GM19240 (cell line): Measurements from ENCODE around the gene ALOX5AP.
"Not testable (repeated sequence)": the region's sequence is repeated elsewhere in the genome, so short reads cannot be mapped to it uniquely, and the experiment has no call there.

ENCODE experiments used
- DNase-seq: peaks from one replicate; pipeline ENCODE4 v3.0.0; 2011; ENCODE audit warnings: low spot score; ENCODE audit not compliant: insufficient read length

ALOX5AP gene

DNA sequence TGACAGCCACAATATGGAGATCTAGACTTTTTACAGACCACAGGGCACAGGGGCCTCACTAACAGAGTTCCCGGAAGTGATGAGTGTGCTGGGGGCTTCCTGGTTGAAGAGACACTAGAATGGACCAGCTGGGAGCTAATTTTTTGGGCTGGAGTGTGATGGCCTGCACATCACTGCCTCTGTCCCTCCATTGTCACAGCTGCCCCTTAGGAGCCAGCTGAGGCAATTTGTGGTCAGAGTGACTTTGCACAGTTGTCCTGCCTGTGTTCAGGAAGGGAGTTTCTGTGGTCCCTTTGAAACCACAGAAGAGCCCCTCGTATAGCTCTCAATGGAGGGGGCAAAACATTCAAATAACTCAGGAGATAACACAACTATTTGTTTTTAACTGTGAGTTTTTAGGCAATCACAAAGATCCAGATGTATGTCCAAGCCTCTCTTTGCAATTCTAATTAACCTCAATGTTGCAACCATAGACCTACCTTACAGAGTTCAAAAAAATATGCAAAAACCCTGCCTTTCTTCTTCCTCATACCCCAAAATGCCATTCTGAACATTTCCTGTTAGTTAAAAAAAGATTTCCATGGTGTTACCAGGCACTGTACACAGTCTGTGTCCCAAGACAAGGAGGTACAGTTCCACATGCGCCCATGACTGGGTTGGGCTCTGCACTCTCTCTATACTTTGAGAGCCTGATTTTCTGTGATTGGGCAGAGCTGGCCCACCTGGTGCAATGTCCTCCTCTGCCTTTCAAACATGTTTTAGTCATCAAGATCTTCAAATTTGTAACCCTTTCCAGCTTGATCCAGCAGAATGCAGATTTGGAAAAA lies 2.4 kb downstream of the ALOX5AP start:
- no peak for DNase-seq

DNA sequence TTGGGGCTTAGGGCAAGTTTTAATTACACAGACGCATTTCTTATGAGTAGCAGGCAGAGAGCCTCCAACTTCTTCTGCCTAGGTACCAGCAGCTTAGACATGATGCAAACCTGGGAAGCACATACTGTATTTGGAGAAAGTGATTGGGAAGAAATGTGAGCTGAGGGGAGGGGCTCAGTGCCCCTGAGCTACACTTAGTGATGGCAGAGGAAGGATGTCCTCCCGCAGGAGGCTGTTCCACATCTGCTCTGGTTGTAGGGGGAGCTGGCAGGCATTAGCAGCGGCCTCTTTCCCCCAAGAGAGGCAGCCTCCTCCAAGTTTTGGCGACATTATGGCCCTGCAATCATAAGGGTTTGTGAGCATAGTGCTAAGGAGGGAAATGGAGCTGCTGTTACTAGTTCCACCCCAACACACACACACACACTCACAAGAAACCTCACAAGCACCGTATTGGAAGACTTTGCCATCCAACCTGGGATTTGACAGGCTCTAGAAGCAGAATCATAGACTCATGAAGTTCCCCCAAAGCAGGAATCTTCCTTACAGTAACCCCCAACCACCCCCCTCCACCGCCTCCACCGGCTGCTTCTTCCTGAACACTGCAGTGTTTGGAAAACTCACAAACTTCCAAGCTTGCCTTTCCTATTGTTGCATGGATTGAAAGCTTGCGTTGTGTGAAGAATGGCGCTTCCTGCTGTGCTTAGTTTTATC lies 3.3 kb downstream of the ALOX5AP start:
- no peak for DNase-seq

DNA sequence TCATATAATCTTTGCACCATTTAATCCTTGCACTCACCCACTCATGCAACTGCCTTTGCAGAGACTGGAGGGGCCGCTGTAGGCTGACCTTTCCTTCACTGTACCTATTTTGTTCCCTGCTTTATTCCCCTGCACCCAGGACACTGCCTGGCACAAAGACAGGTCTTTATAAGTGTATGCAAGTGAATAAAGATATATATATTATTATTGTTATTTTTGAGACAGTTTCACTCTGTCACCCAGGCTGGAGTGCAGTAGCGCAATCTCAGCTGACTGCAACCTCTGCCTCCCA lies 3.8 kb downstream of the ALOX5AP start:
- no peak for DNase-seq

DNA sequence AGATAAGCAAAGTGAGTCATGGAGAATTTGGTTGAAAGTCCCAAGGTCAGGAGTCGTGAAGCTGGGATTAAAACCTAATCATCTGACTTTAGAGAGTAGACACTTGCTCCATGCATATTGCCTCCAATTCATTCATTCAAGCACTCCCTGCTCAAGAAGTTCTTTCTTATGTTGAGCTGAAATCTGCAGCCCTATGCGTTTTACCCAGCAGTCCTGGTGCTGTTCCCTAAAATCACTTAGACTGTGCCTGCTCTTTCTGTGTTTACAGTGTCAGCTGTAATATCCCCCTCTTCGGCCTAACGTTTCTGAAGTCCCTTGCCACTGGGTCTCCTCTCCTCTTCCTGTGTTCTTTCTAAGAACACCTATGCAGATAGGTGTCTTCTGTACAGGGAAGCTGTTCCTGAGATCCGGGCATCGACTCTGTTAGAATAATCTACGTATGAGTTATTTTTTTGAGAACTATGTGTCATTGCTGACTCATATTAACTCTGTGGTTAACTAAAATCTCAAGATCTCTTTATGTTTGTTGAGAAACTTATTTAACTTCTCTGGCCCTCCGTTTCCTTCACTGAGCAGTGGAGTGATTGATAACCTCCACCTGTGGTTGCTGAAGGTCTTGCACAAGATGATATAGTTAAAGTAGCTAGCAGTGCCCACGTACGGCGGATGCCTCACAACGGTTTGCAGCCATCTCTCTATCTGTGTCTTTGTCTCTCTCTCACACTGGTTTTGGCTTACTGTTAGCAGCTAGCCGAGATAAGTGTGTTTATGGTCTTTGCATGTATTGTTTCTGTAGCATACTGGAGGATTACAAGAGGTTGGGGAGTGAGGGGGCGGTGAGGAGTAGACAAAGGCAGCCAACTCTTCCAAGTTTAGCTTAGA lies 4.7 kb downstream of the ALOX5AP start:
- no peak for DNase-seq

DNA sequence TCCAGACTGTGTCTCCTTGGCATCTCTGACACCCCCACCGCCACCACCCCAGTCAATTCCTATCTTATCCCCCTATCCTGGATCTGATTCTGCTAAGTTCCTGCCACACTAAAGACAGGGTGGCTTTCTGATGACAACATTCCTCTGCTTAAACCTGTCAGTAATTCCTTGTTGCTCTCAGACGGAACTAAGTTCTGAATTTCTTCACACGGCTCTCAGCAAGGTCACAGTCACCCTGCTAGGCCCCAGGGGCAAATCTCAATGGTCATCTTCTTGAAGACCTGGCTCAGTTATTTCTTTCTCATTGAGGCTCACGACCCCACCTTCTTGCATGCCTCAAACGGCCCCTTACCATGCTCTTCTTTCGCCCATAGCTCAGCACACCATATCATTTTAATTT lies 7.6 kb downstream of the ALOX5AP start:
- DNase-seq = no peak

DNA sequence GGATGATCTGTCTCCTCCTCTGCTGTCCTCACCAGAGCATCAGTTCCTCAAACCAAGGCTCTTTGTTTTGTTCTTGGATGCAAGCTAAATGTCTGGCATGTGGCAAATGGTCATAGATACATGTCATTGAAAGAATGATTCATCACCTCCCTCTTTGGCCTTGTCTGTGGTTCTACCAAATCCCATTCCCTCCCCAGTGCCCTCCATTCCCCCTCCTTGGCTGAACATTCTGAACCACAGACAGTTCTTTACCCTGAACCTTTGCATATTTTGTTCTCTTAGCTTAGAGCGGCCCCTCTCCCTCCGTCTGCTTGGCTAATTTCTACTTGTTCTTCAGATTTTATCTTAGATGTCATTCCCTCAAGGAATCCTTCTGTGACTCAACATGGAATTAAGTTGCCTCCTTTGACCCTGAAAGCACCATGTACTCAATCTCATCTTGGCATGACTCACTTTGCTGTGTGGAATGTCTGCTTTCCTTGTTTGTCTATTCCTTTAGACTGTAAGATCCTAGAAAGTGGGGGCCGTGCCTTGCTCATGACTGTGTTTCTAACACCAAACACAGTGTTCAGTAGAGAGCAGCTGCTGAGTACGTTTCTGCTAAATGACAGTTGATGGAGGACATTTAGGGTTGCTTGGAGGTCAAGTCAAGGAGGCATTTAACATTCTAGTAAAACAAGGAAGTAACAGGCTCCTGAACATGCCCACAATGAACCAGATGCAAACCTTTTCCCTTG lies 8.1 kb downstream of the ALOX5AP start:
- no peak for DNase-seq

DNA sequence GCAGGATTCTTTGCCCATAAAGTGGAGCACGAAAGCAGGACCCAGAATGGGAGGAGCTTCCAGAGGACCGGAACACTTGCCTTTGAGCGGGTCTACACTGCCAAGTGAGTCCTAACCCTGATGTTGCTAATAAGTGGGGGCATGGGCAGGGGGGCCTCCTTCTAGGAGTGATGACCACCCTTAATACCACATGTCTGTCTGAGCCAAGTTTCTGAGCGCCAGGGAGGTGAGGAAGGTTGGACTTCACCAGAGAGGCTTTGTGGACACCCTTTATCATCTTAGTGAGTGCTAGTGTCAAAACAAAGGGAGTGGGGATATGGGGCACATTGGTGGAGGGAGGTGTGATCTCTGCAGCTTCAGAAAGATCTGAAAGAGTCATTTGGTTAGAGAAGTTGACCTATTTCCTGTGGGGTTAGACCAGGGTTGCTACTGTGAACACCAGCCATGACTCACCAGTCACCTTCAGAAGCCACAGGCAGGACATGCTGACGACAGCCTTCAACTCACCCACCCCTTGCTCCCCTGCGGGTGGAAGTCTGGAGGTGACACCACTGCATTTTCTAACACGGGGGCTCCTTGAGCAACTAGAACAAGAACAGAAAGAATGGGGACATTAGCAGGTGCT lies 8.8 kb downstream of the ALOX5AP start:
- peak; percentile 89 for DNase-seq

DNA sequence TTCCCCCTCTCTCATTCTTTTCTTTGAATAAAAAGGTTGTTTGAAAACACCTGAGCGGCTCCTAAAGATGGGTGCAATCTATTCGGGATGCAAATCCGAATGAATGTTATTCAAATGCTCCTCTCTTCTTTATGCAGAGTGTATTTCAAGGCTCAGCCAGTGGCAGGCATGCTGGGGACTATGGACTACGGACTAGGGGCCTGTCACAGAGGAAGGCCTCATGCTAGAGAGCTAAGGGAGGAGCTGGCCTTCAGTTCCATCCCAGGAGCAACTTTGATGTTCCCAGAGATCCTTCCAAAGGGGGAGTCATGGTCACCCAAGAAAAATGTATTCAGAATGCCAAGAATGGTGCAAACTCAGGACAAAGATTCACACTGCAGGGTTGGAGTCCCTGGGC lies 9.3 kb downstream of the ALOX5AP start:
- no peak for DNase-seq

DNA sequence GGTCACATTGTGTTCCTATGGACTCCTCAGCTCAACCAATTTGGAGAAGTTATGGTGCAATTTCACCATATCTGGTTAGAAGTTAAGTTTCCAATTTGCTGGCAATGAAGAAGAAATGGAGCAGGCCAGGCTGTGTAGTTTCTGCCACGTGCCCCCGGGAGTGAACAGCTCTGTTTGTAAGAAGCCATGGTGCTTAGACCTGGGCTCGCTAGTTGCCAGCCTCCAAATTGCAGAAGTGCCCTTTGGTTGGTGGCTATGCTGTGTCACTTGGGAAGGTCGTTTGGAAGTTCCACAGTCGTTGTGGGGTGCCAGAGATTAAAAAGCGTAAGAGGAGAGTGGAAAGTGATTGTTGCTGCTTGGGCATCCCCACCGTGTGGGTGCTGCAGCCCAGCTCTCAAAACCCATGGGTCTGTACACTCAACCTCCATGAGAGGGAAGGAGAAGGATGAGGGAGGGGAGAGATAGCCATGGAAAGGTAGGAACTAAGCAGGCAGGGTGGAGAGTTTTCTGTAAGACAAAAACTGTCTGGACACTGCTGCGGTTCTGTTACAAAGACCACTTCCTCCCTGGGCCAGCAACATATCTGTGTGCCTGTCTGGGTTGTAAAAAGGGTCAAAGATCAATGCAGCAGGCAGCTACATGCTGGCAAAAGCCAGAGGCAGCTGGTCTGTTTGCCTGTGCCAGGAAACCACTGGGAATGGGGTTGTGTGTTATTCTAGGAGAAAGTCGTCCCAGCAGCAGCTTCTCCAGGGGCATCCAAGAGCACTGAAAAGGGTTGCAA lies 10.8 kb downstream of the ALOX5AP start:
- no peak for DNase-seq

DNA sequence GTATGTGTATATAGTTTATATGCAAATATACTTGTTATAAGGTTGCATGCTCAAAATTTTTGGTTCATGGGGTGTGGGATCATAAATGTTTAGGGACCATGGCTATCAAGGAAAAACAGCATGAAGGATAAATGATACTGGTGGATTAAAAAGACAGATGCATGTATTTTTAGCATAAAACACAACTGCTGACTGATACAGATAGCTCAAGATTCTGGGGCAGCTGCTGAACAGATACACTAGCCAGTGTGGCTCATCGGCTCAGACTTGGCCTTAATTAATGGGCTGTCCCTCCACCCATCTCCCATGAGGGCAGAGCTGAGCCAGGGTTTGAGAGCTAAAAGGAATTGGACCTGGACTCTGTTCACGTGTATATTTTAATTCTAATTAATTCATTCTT lies 11.4 kb downstream of the ALOX5AP start:
- DNase-seq = no peak

DNA sequence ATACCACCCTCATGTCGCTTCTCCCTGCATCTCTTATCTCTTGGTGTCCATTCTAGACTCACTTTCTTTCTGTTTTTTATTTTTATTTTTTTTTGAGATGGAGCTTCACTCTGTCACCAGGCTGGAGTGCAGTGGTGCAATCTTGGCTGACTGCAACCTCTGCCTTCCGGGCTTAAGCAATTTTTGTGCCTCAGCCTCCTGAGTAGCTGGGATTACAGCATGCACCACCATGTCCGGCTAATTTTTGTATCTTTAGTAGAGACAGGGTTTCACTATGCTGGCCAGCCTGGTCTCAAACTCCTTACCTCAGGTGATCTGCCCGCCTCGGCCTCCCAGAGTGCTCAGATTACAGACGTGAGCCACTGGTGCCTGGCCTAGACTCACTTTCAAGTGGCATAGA lies 12.5 kb downstream of the ALOX5AP start:
- not testable (repeated sequence) for DNase-seq

DNA sequence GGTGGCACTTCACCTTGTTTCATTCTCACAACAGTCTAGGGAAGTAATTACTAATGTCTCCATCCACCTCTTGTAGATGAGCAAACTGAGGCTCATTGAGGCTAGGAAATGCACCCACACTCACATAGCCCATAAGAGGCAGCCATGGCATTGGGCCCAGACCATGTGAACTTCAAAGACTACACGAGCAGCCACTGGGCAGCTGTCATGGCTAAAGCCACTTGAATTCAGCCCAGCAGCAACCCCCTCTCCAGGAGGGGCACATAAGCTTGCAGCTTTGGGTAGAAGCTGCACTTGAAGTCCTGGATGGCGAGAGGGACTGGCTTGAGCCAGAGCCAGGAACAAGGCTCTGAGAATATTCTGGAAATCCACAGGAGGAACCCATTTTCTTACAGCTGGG lies 13.4 kb downstream of the ALOX5AP start:
- DNase-seq = no peak

DNA sequence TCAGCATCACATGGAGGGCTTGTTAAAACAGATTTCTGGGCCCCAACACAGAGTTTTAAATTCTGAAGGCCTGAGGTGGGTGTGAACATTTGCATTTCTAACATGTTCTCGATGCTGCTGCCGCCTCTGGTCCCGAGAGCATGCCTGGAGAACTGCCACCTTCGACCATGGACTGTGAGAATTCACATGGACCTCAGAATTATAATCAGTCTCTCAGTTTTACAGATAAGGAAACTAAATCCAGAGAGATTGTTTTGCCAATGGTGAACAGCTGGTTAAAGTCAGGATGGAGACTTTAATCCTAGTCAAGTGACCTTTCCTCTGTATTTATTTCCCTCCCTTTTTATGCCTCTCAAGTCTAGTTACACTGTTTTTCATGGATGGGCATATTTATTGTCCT lies 14.7 kb downstream of the ALOX5AP start:
- DNase-seq = no peak

DNA sequence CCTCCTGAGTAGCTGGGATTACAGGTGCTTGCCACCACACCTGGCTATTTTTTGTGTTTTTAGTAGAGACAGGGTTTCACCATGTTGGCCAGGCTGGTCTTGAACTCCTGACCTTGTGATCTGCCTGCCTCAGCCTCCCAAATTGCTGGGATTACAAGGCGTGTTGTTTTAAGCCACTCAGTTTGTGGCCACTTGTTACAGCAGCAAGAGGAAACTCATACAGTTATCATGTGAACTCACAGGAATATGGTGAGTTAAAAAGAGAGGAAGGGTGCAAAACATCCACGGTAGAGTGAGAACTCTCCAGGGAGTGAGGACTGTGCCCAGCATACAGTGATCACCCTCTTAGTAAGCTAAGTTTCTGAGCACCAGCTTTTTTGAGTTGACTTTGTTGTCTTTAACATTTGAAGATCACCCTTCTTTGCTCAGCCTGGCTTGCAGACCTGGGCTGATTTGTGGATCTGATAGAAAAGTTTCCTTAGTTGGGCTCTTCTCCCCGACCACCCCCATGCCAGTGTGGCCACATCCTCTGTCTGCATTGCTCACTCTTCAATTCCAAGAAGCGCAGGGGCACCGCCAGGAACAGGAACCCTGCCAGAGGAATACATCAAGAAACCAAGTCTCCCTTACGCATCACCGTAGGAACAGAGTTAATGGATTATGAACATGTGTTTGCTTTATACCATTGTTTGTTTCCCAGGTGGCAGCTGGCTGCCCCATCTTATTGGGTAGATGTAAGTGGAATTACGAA lies 16.0 kb downstream of the ALOX5AP start:
- DNase-seq = no peak

DNA sequence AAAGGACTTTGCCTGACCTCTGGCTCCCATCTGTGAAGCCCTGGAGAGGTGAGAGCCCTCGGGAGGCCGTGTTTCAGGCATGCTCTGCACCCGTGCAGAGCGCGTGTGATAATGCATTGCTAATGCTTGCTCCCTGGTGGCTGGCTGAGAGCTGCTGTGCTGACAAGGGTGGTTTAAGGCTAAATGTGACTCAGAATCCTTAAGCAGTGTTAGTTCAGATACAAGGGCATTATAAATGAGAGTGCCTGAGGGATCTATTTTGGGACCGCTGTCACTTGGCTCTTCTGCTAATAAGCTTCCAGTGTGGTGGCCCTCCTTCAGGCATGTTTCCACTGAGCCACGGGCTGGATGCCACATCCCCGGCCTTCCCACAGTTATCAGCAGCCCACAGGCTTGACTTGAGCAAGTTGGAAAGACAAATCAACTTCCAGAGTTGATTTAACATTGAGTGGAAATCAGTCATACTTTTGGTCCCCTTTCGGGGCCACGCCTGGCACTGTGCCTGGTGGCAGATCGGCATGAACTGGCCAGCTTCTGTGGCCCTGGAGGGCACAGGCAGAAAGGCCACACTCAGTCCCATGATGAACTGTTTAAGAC lies 17.0 kb downstream of the ALOX5AP start:
- no peak for DNase-seq

DNA sequence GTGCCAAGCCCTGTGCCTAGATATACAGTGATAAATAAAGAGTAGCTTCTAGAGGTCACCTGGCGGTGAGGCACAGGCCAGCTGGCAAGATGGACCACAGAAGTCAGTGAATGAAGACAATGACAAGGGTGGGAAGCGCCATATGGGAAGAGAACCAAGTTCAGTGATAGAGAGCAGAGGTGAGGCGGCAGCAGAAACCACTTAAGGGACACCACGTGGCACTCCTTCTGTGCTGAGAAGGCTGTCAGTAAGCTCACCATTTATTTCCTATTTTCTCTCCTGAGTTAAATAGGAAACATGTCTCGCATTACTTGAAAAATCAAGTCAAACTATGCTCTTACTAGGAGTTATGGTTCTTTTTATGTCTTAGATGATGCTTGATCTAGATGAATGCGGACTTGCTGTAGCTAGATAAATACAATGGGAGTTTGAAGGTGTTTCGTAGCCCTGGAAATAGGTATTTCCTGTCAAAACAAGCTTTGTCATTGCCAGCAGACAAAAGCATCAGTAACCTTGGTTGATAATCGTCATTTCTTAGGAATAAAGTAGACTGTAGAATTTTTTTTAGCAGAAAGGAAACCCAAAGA lies 17.8 kb downstream of the ALOX5AP start:
- DNase-seq = no peak

DNA sequence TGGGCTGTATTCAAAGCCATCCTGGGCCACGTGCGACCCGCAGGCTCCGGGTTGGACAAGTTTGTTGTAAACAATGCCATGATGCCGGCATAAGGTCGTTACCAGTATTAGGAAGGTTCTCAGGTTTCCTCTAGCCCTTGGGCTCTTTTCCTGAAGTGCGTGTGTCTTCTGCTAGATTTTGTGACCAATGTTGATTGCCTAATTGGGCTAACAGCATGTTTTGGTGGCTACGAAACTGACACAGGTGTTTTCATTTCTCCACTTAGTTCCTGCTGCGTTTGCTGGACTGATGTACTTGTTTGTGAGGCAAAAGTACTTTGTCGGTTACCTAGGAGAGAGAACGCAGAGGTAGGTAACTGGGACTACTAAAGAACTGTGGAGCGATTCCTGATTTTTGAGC lies 20.3 kb downstream of the ALOX5AP start:
- no peak for DNase-seq

DNA sequence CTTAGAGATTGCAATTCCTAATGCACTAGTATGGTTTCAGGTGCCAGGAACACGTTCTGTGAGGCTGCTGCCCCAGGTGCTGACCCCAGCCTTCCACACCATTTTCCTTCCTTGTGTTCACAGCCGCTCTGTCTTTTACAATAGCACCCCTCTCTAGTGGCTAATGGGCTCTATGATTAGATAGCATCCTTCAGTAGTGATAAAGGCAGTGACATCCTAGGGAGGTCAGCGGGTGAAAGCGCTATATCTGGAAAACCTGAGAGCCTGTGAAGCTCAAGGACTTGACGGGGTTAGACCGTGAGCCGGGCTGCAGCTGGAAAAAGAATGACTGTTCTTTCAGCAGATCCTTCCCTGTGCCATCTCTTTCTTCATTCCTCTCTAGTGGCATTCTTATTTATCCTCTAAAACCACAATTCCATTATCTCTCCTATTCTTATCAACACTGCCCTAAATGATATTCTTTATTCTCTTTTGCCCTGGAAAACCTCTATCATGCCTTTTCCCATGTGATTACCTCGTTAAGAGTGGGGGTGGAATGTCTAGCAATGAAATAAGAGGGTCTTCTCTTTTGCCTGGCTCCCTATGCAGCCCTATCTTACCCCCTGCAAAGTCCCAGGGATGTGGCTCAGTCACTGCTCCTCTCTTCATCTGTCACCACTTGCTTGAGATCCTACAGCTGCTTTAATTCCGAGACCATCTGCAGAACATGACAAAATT lies 21.8 kb downstream of the ALOX5AP start:
- DNase-seq = no peak
